OCI-LY7 (cell line): ENCODE results near the gene CSNK1G1.

Experiments used
- EZH2phosphoT487 ChIP-seq: fragments of 200-600 bp; sonication (generic); IDR thresholded peaks from 2 replicates; pipeline ENCODE4 v1.6.1; 2018; ENCODE audit warnings: low read depth, borderline replicate concordance, mild to moderate bottlenecking, mixed run types, antibody characterized with exemption, low read length, moderate library complexity, mixed read lengths
- TF ChIP-seq, protein P1 (sequence below): fragments of 200-600 bp; sonication (generic); conservative IDR thresholded peaks from 2 replicates; pipeline ENCODE4 v1.5.1; 2014; ENCODE audit warnings: mild to moderate bottlenecking, antibody characterized with exemption, low read length, moderate library complexity, mixed read lengths

- TF ChIP-seq, protein P1, sequence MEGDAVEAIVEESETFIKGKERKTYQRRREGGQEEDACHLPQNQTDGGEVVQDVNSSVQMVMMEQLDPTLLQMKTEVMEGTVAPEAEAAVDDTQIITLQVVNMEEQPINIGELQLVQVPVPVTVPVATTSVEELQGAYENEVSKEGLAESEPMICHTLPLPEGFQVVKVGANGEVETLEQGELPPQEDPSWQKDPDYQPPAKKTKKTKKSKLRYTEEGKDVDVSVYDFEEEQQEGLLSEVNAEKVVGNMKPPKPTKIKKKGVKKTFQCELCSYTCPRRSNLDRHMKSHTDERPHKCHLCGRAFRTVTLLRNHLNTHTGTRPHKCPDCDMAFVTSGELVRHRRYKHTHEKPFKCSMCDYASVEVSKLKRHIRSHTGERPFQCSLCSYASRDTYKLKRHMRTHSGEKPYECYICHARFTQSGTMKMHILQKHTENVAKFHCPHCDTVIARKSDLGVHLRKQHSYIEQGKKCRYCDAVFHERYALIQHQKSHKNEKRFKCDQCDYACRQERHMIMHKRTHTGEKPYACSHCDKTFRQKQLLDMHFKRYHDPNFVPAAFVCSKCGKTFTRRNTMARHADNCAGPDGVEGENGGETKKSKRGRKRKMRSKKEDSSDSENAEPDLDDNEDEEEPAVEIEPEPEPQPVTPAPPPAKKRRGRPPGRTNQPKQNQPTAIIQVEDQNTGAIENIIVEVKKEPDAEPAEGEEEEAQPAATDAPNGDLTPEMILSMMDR = peak; percentile 42; the same call in 1 of the 2 replicates
- no peak for TF ChIP-seq EZH2phosphoT487
These were observed at the start of gene CSNK1G1 for GRCh38 chr15:64355944-64356709.
